ENCODE measurements around the gene ECSIT. TPM values are rescaled to one million over a fixed set of nuclear protein-coding genes. Genes with fewer than 3 reads are reported as not detected.

The ECSIT gene
- total RNA-seq: 27.4 and 33.5 TPM in 2 replicates

GRCh38 chr19:11528551-11529341 lies at the start of gene ECSIT:
ECSIT (minus strand) TSS chr19:11529134; CDS start chr19:11519170, 9,964 bp downstream.

GRCh38 chr19:11577451-11578257 lies 48.7 kb upstream of the ECSIT start, which contains the start of gene ACP5:
ACP5 (minus strand) TSS chr19:11577645; CDS start chr19:11577317, 328 bp downstream.

GRCh38 chr19:11558881-11559828 lies 30.2 kb upstream of the ECSIT start, which contains the start of gene ELOF1:
ELOF1 (minus strand) TSS chr19:11559230; CDS start chr19:11554347, 4,883 bp downstream.

GRCh38 chr19:11538232-11539036 lies 9.5 kb upstream of the ECSIT start, which contains the start of gene CNN1:
CNN1 (plus strand) TSS chr19:11538851; CDS start chr19:11538928, 77 bp downstream.

GRCh38 chr19:11505504-11506100 lies 23.3 kb downstream of the ECSIT start, which contains the start of gene ZNF653:
ZNF653 (minus strand) TSS chr19:11505839; CDS start chr19:11505786, 53 bp downstream.

GRCh38 chr19:11480715-11481533 lies 48.0 kb downstream of the ECSIT start, which contains the start of gene ELAVL3:
ELAVL3 (minus strand) TSS chr19:11481046; CDS start chr19:11480608, 438 bp downstream.

Other genes starting within 250 kb of the ECSIT start
- not detected in 2 replicates for gene TSPAN16, start 233.0 kb downstream of the ECSIT start, total RNA-seq
- gene RAB3D, start 189.5 kb downstream of the ECSIT start, total RNA-seq: 16.4 and 25.6 TPM in 2 replicates
- 105 and 189 TPM in 2 replicates for gene TMEM205, start 182.9 kb downstream of the ECSIT start, total RNA-seq
- gene CCDC159, start 182.6 kb downstream of the ECSIT start, total RNA-seq: 7.6 and 8.1 TPM in 2 replicates
- 54.5 and 59.3 TPM in 2 replicates for gene PLPPR2, start 173.7 kb downstream of the ECSIT start, total RNA-seq
- gene SWSAP1, start 154.5 kb downstream of the ECSIT start, total RNA-seq: 0.18 and 1.3 TPM in 2 replicates
- 11.4 and 11.5 TPM in 2 replicates for gene EPOR, start 144.8 kb downstream of the ECSIT start, total RNA-seq
- 6.0 and 7.2 TPM in 2 replicates for gene RGL3, start 109.8 kb downstream of the ECSIT start, total RNA-seq
- gene ODAD3, start 94.0 kb downstream of the ECSIT start, total RNA-seq: 0.65 TPM in 1 of 2 replicates, not detected in the other
- gene PRKCSH, start 93.5 kb downstream of the ECSIT start, total RNA-seq: 247 and 249 TPM in 2 replicates
- gene ELAVL3, start 48.1 kb downstream of the ECSIT start, total RNA-seq: not detected in 2 replicates
- gene ZNF653, start 23.3 kb downstream of the ECSIT start, total RNA-seq: 3.1 and 14.4 TPM in 2 replicates
- gene CNN1, start 9.7 kb upstream of the ECSIT start, total RNA-seq: 3.2 and 3.6 TPM in 2 replicates
- gene ELOF1, start 30.1 kb upstream of the ECSIT start, total RNA-seq: 34.5 and 34.7 TPM in 2 replicates
- gene ACP5, start 48.5 kb upstream of the ECSIT start, total RNA-seq: 1.3 TPM in 1 of 2 replicates, not detected in the other
- 8.7 and 10.7 TPM in 2 replicates for gene ZNF627, start 68.3 kb upstream of the ECSIT start, total RNA-seq
- 2.7 and 5.2 TPM in 2 replicates for gene ZNF823, start 209.8 kb upstream of the ECSIT start, total RNA-seq
- 2.3 and 2.9 TPM in 2 replicates for gene ZNF441, start 237.9 kb upstream of the ECSIT start, total RNA-seq